Sigmoid colon (tissue), 4 donors: ENCODE data around the gene RABGAP1L.

ENCODE experiments used
- CTCF ChIP-seq, 4 experiments: fragments of 450-650 bp in 3 of 4; fragments of 200-600 bp in 1 of 4; IDR thresholded peaks; one replicate each; pipeline ENCODE4 v1.5.1; 2016 to 2019; ENCODE audit warnings: antibody characterized with exemption in 4 of 4, mild to moderate bottlenecking in 3 of 4, moderate library complexity in 2 of 4
- EP300 ChIP-seq, 4 donors: sonication (generic); formaldehyde crosslinking; IDR thresholded peaks; one replicate each; pipeline ENCODE4 v1.6.1; 2017; ENCODE audit warnings: antibody characterized with exemption in 4 of 4
- POLR2A ChIP-seq, 2 donors: fragments of 450-650 bp; IDR thresholded peaks; one replicate each; pipeline ENCODE4 v1.6.1; 2016; ENCODE audit warnings: antibody characterized with exemption in 2 of 2, mild to moderate bottlenecking in 2 of 2, moderate library complexity in 2 of 2
- POLR2AphosphoS5 ChIP-seq, 4 donors: sonication (generic); formaldehyde crosslinking; IDR thresholded peaks; one replicate each; pipeline ENCODE4 v1.6.1; 2017; ENCODE audit warnings: antibody characterized with exemption in 4 of 4

GRCh38 chr1:175023043-175023921 is 864.0 kb downstream of the RABGAP1L start, which contains the start of gene MRPS14:
- TF ChIP-seq CTCF (IDR thresholded peaks at IDR 0.05) = no peak
- peak; percentile 88 to 93 (median 92) for TF ChIP-seq POLR2AphosphoS5 (IDR thresholded peaks at IDR 0.05)
- TF ChIP-seq POLR2A (IDR thresholded peaks at IDR 0.05) = peak; percentile 58 to 63
- TF ChIP-seq EP300 (IDR thresholded peaks at IDR 0.05) = no peak
